Mesendoderm (in vitro differentiated cells): ENCODE measurements around the gene POLR1D. TPM values are rescaled to one million over a fixed set of nuclear protein-coding genes. Genes with fewer than 3 reads are reported as not detected.

ENCODE experiments used
- DNase-seq: peaks from one replicate; pipeline ENCODE4 v3.0.0; 2013
- H2AK5ac ChIP-seq: 2 replicates; pipeline ENCODE4 v1.6.1; 2013; ENCODE audit warnings: low read length, inconsistent platforms
- H2BK120ac ChIP-seq: 2 replicates; pipeline ENCODE4 v1.6.1; 2013; ENCODE audit warnings: low read depth, mild to moderate bottlenecking, low read length, moderate library complexity, mixed read lengths
- H2BK15ac ChIP-seq: replicated peaks from 2 replicates; pipeline ENCODE4 v1.6.1; 2013; ENCODE audit warnings: low read depth, mild to moderate bottlenecking, moderate library complexity
- H2BK5ac ChIP-seq: 2 replicates; pipeline ENCODE4 v1.6.1; 2013; ENCODE audit warnings: low read length, inconsistent platforms
- H3K18ac ChIP-seq: 2 replicates; pipeline ENCODE4 v1.6.1; 2013; ENCODE audit warnings: mild to moderate bottlenecking, low read length, mixed read lengths
- H3K23ac ChIP-seq: one replicate; pipeline ENCODE4 v1.6.1; 2013; ENCODE audit warnings: low read length
- H3K27ac ChIP-seq: 2 replicates; pipeline ENCODE4 v1.5.1; 2013; ENCODE audit warnings: low read depth, mild to moderate bottlenecking, inconsistent platforms, low read length, moderate library complexity
- H3K27me3 ChIP-seq: 2 replicates; pipeline ENCODE4 v1.6.1; 2013; ENCODE audit warnings: low read length, control low read depth, mild to moderate bottlenecking, inconsistent platforms; ENCODE audit not compliant: insufficient read depth, poor library complexity
- H3K36me3 ChIP-seq: 2 replicates; pipeline ENCODE4 v1.6.1; 2013; ENCODE audit warnings: low read length, inconsistent platforms; ENCODE audit not compliant: control insufficient read depth, insufficient read depth
- H3K4ac ChIP-seq: one replicate; pipeline ENCODE4 v1.6.1; 2013; ENCODE audit warnings: low read depth, mild to moderate bottlenecking, low read length, moderate library complexity
- H3K4me1 ChIP-seq: 2 replicates; pipeline ENCODE4 v1.6.1; 2013; ENCODE audit warnings: low read depth, low read length, inconsistent platforms; ENCODE audit not compliant: control insufficient read depth
- H3K4me2 ChIP-seq: 2 replicates; pipeline ENCODE4 v1.6.1; 2013; ENCODE audit warnings: low read length
- H3K4me3 ChIP-seq: 2 replicates; pipeline ENCODE4 v1.5.1; 2013; ENCODE audit warnings: mild to moderate bottlenecking, low read length
- H3K56ac ChIP-seq: one replicate; pipeline ENCODE4 v1.6.1; 2013; ENCODE audit warnings: low read length
- H3K79me1 ChIP-seq: 2 replicates; pipeline ENCODE4 v1.6.1; 2013; ENCODE audit warnings: low read length, inconsistent platforms
- H3K79me2 ChIP-seq: 2 replicates; pipeline ENCODE4 v1.6.1; 2013; ENCODE audit warnings: mild to moderate bottlenecking, low read length; ENCODE audit not compliant: control insufficient read depth, insufficient read depth
- H3K9ac ChIP-seq: 2 replicates; pipeline ENCODE4 v1.6.1; 2013; ENCODE audit warnings: low read length, inconsistent platforms
- H4K5ac ChIP-seq: one replicate; pipeline ENCODE4 v1.6.1; 2013; ENCODE audit warnings: low read length
- H4K8ac ChIP-seq: one replicate; pipeline ENCODE4 v1.6.1; 2013; ENCODE audit warnings: low read depth, mild to moderate bottlenecking, control low read depth, low read length, moderate library complexity
- WGBS: extraction: QIAGEN DNeasy Blood & Tissue Kit; methylation state at CpG from one replicate; pipeline ENCODE4 v1.1.7; 2013; ENCODE audit warnings: low lambda C conversion rate, missing lambda C conversion rate; ENCODE audit not compliant: insufficient coverage; ENCODE audit errors: extremely low coverage; 5-methylcytosine and 5-hydroxymethylcytosine counted together
- polyA plus RNA-seq, 2 experiments: library from polyadenylated mRNA; stranded (reverse); fragments of 200-250 nt; gene quantifications; one replicate each; pipeline ENCODE4 v1.2.3, GENCODE V29; 2013

Gene POLR1D
- 313 TPM for polyA plus RNA-seq (2013, experiment 1 of 2)
- 316 TPM for polyA plus RNA-seq (2013, experiment 2 of 2)

- no peaks in the 10 kb centered on the region for H3K27me3 ChIP-seq
- H4K5ac ChIP-seq: no peak within 1 kb of the TSS
Observed at GRCh38 chr13:27621366-27622101, at the start of gene POLR1D. TSS of gene POLR1D (plus strand) at chr13:27621892. CDS start at chr13:27621984, 92 bp downstream.

GRCh38 chr13:27572234-27572901 is 49.3 kb upstream of the POLR1D start:
- Histone ChIP-seq H4K8ac (no peak overlapping the region), H3K36me3 (peaks cover 1% of the 10 kb centered on the region), H3K79me1 (no peaks in the 10 kb centered on the region), H3K9ac (no peak overlapping the region), H3K27me3 (no peaks in the 10 kb centered on the region), H3K79me2 (no peaks in the 10 kb centered on the region), H3K27ac (no peak overlapping the region), H3K4ac (no peak overlapping the region), H3K56ac (no peak overlapping the region), H3K4me1 (no peaks in the 10 kb centered on the region), H3K23ac (no peak overlapping the region), H3K18ac (no peak overlapping the region), H3K4me3 (no peak overlapping the region), H2BK5ac (no peak overlapping the region), H3K4me2 (no peak overlapping the region), H4K5ac (no peak overlapping the region), H2AK5ac (no peak overlapping the region), H2BK120ac (no peak overlapping the region), H2BK15ac (no peak overlapping the region)
- DNase-seq: no peak

More at GRCh38 chr13:27621366-27622101, at the start of gene POLR1D:
- peak within 1 kb of the TSS; percentile 94 for H2BK5ac ChIP-seq
- peak within 1 kb of the TSS; percentile 71 for H3K4ac ChIP-seq
- peak within 1 kb of the TSS; percentile 96 for H3K27ac ChIP-seq
- peak within 1 kb of the TSS; percentile 22 for H2BK120ac ChIP-seq
- DNase-seq: peak; percentile 95
- peak within 1 kb of the TSS; percentile 99 for H3K4me3 ChIP-seq
- peak within 1 kb of the TSS; percentile 99 for H3K23ac ChIP-seq
- peak within 1 kb of the TSS; percentile 97 for H3K9ac ChIP-seq
- no peak within 1 kb of the TSS for H4K8ac ChIP-seq
- peaks cover 64% of the 10 kb centered on the region for H3K79me2 ChIP-seq
- peaks cover 34% of the 10 kb centered on the region for H3K79me1 ChIP-seq
- H3K18ac ChIP-seq: peak within 1 kb of the TSS; percentile 15
- H3K4me2 ChIP-seq: peak within 1 kb of the TSS; percentile 86
- H2BK15ac ChIP-seq: no peak within 1 kb of the TSS
- H3K4me1 ChIP-seq: peaks cover 22% of the 10 kb centered on the region
- H3K36me3 ChIP-seq: peaks cover 4% of the 10 kb centered on the region
- peak within 1 kb of the TSS; percentile 86 for H2AK5ac ChIP-seq
- no CpG with 5 or more reads among the region's 71 CpGs for WGBS
- peak within 1 kb of the TSS; percentile 99 for H3K56ac ChIP-seq

GRCh38 chr13:27573265-27573664 is 48.4 kb upstream of the POLR1D start:
- H4K8ac ChIP-seq: no peak overlapping the region
- H3K79me1 ChIP-seq: no peaks in the 10 kb centered on the region
- H3K4me3 ChIP-seq: no peak overlapping the region
- H3K9ac ChIP-seq: no peak overlapping the region
- no peak overlapping the region for H3K27ac ChIP-seq
- no peaks in the 10 kb centered on the region for H3K27me3 ChIP-seq
- peaks cover 1% of the 10 kb centered on the region for H3K36me3 ChIP-seq
- WGBS: no CpG with 5 or more reads among the region's 2 CpGs
- H4K5ac ChIP-seq: no peak overlapping the region
- no peak overlapping the region for H3K4ac ChIP-seq
- H3K18ac ChIP-seq: no peak overlapping the region
- H3K4me2 ChIP-seq: no peak overlapping the region
- H2BK5ac ChIP-seq: no peak overlapping the region
- H3K79me2 ChIP-seq: no peaks in the 10 kb centered on the region
- H3K4me1 ChIP-seq: no peaks in the 10 kb centered on the region
- no peak overlapping the region for H2AK5ac ChIP-seq
- DNase-seq: no peak
- H2BK120ac ChIP-seq: no peak overlapping the region
- H3K56ac ChIP-seq: no peak overlapping the region
- no peak overlapping the region for H2BK15ac ChIP-seq
- H3K23ac ChIP-seq: no peak overlapping the region

- no peaks in the 10 kb centered on the region for H3K79me1 ChIP-seq
- WGBS: no CpG with 5 or more reads among the region's 1 CpG
- H3K4ac ChIP-seq: no peak overlapping the region
- H4K8ac ChIP-seq: no peak overlapping the region
- H2BK5ac ChIP-seq: no peak overlapping the region
- H4K5ac ChIP-seq: no peak overlapping the region
- H3K79me2 ChIP-seq: no peaks in the 10 kb centered on the region
- H2BK120ac ChIP-seq: no peak overlapping the region
- no peak overlapping the region for H3K4me3 ChIP-seq
- H3K4me1 ChIP-seq: no peaks in the 10 kb centered on the region
- no peak overlapping the region for H2AK5ac ChIP-seq
- no peak overlapping the region for H3K56ac ChIP-seq
- no peak overlapping the region for H3K4me2 ChIP-seq
- no peak overlapping the region for H3K23ac ChIP-seq
- H2BK15ac ChIP-seq: no peak overlapping the region
- no peak for DNase-seq
- no peak overlapping the region for H3K27ac ChIP-seq
- H3K9ac ChIP-seq: no peak overlapping the region
- no peaks in the 10 kb centered on the region for H3K36me3 ChIP-seq
- H3K27me3 ChIP-seq: no peaks in the 10 kb centered on the region
- H3K18ac ChIP-seq: no peak overlapping the region
Observed at GRCh38 chr13:27574661-27575060, 47.0 kb upstream of the POLR1D start.

- Histone ChIP-seq H3K4me2 (no peak overlapping the region), H3K27me3 (no peaks in the 10 kb centered on the region), H3K4ac (no peak overlapping the region), H3K36me3 (no peaks in the 10 kb centered on the region), H3K79me1 (no peaks in the 10 kb centered on the region), H4K8ac (no peak overlapping the region), H3K27ac (peak overlapping the region; percentile 2), H2AK5ac (no peak overlapping the region), H3K79me2 (no peaks in the 10 kb centered on the region), H3K23ac (no peak overlapping the region), H3K4me1 (no peaks in the 10 kb centered on the region), H3K9ac (no peak overlapping the region), H2BK5ac (no peak overlapping the region), H3K56ac (no peak overlapping the region), H4K5ac (no peak overlapping the region), H3K4me3 (no peak overlapping the region), H3K18ac (no peak overlapping the region), H2BK15ac (no peak overlapping the region), H2BK120ac (no peak overlapping the region)
- DNase-seq: peak; percentile 80
- WGBS: no CpG with 5 or more reads among the region's 6 CpGs
Observed at GRCh38 chr13:27578121-27579030, 43.3 kb upstream of the POLR1D start.
